ENCODE results near the gene PNMT. TPM values are rescaled to one million over a fixed set of nuclear protein-coding genes. Genes with fewer than 3 reads are reported as not detected.

The PNMT gene
- total RNA-seq, 1 experiment from 2014 or later: 2.4 TPM

GRCh38 chr17:39618956-39619785, 49.1 kb upstream of the PNMT start:
- Histone ChIP-seq H3K27ac (ENCODE audit: low read length) (no peak overlapping the region), H3K27me3 (ENCODE audit: control insufficient read depth, insufficient read depth, low read length) (no peaks in the 10 kb centered on the region), H3K4me3 (ENCODE audit: low read depth in 2 of 2, low read length in 2 of 2) (peak overlapping the region in 1 of 2 experiments; percentile 73; a peak in 2 of 4 replicates), H3K36me3 (ENCODE audit: control insufficient read depth, insufficient read depth, low read length) (no peaks in the 10 kb centered on the region), H3K4me1 (ENCODE audit: control insufficient read depth, insufficient read depth, low read length) (peaks cover 4% of the 10 kb centered on the region; the same call in 1 of the 2 replicates), H3K9me3 (ENCODE audit: control insufficient read depth, insufficient read depth, low read depth, low read length) (no peaks in the 10 kb centered on the region)
- no TSS peak for BruUV-seq (replicated peaks)
- CTCF ChIA-PET: interaction anchor here (0.5 to 0.6 kb wide), 3 partner anchors 9 to 41 kb away, joined by 3 to 4 read pairs (median 4); no protein-coding TSS in a partner anchor
- TF ChIP-seq REST (IDR thresholded peaks at IDR 0.05; ENCODE audit: insufficient read depth in 1 of 2, low read depth in 2 of 2, low read length in 1 of 2): no peak
- TF ChIP-seq CTCF (IDR thresholded peaks at IDR 0.05): no peak
- TF ChIP-seq SIN3A (IDR thresholded peaks at IDR 0.05; ENCODE audit: borderline replicate concordance, insufficient read depth, low read depth, low read length): no peak
- TF ChIP-seq TCF7L2 (IDR thresholded peaks at IDR 0.05; ENCODE audit: low read depth, low read length): no peak
- TF ChIP-seq POLR2AphosphoS5 (IDR thresholded peaks at IDR 0.05; ENCODE audit: low read depth, low read length): no peak
- no peak for DNase-seq (ENCODE audit: low read depth, low spot score)
- no peak for ATAC-seq
- intact Hi-C loops (cut with micrococcal nuclease; ENCODE audit: unreplicated experiment): no loop called here
- in situ Hi-C loops (cut with HindIII; ENCODE audit: low pct_unique_long_range_greater_than_20kb, low sequenced_read_pairs): no loop called here
- POLR2A ChIA-PET: no interaction called here

GRCh38 chr17:39619786-39620101, 48.5 kb upstream of the PNMT start:
- in situ Hi-C loops (cut with HindIII; ENCODE audit: low pct_unique_long_range_greater_than_20kb, low sequenced_read_pairs): no loop called here
- intact Hi-C loops (cut with micrococcal nuclease; ENCODE audit: unreplicated experiment): loop anchor here (5.0 kb wide), 2 partner anchors 53 to 72 kb away; no protein-coding TSS in a partner anchor

More at GRCh38 chr17:39619786-39620101, 48.5 kb upstream of the PNMT start:
- H3K27me3 ChIP-seq (ENCODE audit: control insufficient read depth, insufficient read depth, low read length): no peaks in the 10 kb centered on the region
- H3K9me3 ChIP-seq (ENCODE audit: control insufficient read depth, insufficient read depth, low read depth, low read length): no peaks in the 10 kb centered on the region
- H3K27ac ChIP-seq (ENCODE audit: low read length): no peak overlapping the region
- CTCF ChIA-PET: interaction anchor here (0.5 to 0.6 kb wide), 2 partner anchors 8 to 26 kb away, joined by 4 read pairs; no protein-coding TSS in a partner anchor
- no TSS peak for BruUV-seq (replicated peaks)
- TF ChIP-seq TCF7L2 (IDR thresholded peaks at IDR 0.05; ENCODE audit: low read depth, low read length): no peak
- TF ChIP-seq SIN3A (IDR thresholded peaks at IDR 0.05; ENCODE audit: borderline replicate concordance, insufficient read depth, low read depth, low read length): no peak
- TF ChIP-seq CTCF (IDR thresholded peaks at IDR 0.05): no peak
- TF ChIP-seq REST (IDR thresholded peaks at IDR 0.05; ENCODE audit: insufficient read depth in 1 of 2, low read depth in 2 of 2, low read length in 1 of 2): no peak
- no peak for TF ChIP-seq POLR2AphosphoS5 (IDR thresholded peaks at IDR 0.05; ENCODE audit: low read depth, low read length)
- DNase-seq (ENCODE audit: low read depth, low spot score) (no peak), ATAC-seq (no peak)
- no peak overlapping the region for H3K4me3 ChIP-seq (ENCODE audit: low read depth in 2 of 2, low read length in 2 of 2)
- peaks cover 4% of the 10 kb centered on the region; the same call in 1 of the 2 replicates for H3K4me1 ChIP-seq (ENCODE audit: control insufficient read depth, insufficient read depth, low read length)
- POLR2A ChIA-PET: no interaction called here
- no peaks in the 10 kb centered on the region for H3K36me3 ChIP-seq (ENCODE audit: control insufficient read depth, insufficient read depth, low read length)
